ENCODE results near the gene GPC6. TPM values are rescaled to one million over a fixed set of nuclear protein-coding genes. Genes with fewer than 3 reads are reported as not detected.
A peak's percentile ranks its signal among the peaks of the same experiment; 100 is the strongest.

Gene GPC6
- polyA plus RNA-seq, 1 donor from 2014 or later: 9.0 TPM

DNA sequence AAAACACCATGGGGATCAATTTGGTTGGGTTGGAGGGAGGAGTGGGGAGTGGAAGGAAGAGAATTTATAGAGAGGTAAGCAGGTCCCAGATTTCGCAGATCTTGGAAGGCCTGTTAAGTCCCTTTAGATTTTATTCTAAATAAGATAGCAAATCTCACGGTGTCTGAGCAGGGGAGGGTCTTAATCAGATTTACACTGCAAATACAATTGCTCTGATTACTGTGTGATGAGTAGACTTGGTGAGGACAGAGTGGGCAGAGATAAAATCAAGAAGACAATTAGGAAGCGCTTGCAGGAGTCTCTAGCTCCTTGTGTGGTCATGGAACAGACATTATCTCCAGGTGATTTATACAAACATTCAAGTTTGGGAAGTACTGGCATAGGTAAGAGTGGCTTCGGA, 126.0 kb downstream of the GPC6 start:
- H3K4me3 ChIP-seq (ENCODE audit: low read length): no peak overlapping the region
- no peak overlapping the region for H3K27ac ChIP-seq (ENCODE audit: low read length)
- H3K9me2 ChIP-seq (ENCODE audit: insufficient read depth, low read length): no peaks in the 10 kb centered on the region
- H3K36me3 ChIP-seq (ENCODE audit: insufficient read depth, low read length): no peaks in the 10 kb centered on the region
- no peak overlapping the region for H2AFZ ChIP-seq (ENCODE audit: low read depth, low read length)
- H4K20me1 ChIP-seq (ENCODE audit: insufficient read depth): no peaks in the 10 kb centered on the region
- no peaks in the 10 kb centered on the region for H3F3A ChIP-seq (ENCODE audit: insufficient read depth, low read length, poor library complexity, severe bottlenecking)
- no peak overlapping the region for H3K4me2 ChIP-seq (ENCODE audit: low read length)
- H3K9ac ChIP-seq (ENCODE audit: low read length): no peak overlapping the region
- no peaks in the 10 kb centered on the region for H3K27me3 ChIP-seq (ENCODE audit: insufficient read depth, low read depth, low read length)
- no peaks in the 10 kb centered on the region for H3K9me3 ChIP-seq (ENCODE audit: low read length)
- H3K79me2 ChIP-seq (replicated peaks; ENCODE audit: insufficient read depth, low read length): peaks cover 4% of the 10 kb centered on the region
- TF ChIP-seq EZH2 (IDR thresholded peaks at IDR 0.05; ENCODE audit: borderline replicate concordance, insufficient read depth, low read length, poor library complexity, severe bottlenecking) (no peak), RAD21 (conservative IDR thresholded peaks at IDR 0.05) (no peak), TAF1 (IDR thresholded peaks at IDR 0.05; ENCODE audit: low read depth) (no peak), EP300 (conservative IDR thresholded peaks at IDR 0.05; ENCODE audit: poor library complexity, severe bottlenecking) (no peak), SMC3 (conservative IDR thresholded peaks at IDR 0.05; ENCODE audit: poor library complexity) (no peak), POLR2AphosphoS5 (IDR thresholded peaks at IDR 0.05) (no peak)
- TF ChIP-seq, protein P1, sequence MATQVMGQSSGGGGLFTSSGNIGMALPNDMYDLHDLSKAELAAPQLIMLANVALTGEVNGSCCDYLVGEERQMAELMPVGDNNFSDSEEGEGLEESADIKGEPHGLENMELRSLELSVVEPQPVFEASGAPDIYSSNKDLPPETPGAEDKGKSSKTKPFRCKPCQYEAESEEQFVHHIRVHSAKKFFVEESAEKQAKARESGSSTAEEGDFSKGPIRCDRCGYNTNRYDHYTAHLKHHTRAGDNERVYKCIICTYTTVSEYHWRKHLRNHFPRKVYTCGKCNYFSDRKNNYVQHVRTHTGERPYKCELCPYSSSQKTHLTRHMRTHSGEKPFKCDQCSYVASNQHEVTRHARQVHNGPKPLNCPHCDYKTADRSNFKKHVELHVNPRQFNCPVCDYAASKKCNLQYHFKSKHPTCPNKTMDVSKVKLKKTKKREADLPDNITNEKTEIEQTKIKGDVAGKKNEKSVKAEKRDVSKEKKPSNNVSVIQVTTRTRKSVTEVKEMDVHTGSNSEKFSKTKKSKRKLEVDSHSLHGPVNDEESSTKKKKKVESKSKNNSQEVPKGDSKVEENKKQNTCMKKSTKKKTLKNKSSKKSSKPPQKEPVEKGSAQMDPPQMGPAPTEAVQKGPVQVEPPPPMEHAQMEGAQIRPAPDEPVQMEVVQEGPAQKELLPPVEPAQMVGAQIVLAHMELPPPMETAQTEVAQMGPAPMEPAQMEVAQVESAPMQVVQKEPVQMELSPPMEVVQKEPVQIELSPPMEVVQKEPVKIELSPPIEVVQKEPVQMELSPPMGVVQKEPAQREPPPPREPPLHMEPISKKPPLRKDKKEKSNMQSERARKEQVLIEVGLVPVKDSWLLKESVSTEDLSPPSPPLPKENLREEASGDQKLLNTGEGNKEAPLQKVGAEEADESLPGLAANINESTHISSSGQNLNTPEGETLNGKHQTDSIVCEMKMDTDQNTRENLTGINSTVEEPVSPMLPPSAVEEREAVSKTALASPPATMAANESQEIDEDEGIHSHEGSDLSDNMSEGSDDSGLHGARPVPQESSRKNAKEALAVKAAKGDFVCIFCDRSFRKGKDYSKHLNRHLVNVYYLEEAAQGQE (IDR thresholded peaks at IDR 0.05; ENCODE audit: borderline replicate concordance): no peak
- TF ChIP-seq, protein P2, sequence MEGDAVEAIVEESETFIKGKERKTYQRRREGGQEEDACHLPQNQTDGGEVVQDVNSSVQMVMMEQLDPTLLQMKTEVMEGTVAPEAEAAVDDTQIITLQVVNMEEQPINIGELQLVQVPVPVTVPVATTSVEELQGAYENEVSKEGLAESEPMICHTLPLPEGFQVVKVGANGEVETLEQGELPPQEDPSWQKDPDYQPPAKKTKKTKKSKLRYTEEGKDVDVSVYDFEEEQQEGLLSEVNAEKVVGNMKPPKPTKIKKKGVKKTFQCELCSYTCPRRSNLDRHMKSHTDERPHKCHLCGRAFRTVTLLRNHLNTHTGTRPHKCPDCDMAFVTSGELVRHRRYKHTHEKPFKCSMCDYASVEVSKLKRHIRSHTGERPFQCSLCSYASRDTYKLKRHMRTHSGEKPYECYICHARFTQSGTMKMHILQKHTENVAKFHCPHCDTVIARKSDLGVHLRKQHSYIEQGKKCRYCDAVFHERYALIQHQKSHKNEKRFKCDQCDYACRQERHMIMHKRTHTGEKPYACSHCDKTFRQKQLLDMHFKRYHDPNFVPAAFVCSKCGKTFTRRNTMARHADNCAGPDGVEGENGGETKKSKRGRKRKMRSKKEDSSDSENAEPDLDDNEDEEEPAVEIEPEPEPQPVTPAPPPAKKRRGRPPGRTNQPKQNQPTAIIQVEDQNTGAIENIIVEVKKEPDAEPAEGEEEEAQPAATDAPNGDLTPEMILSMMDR (IDR thresholded peaks at IDR 0.05; ENCODE audit: poor library complexity, severe bottlenecking): no peak

DNA sequence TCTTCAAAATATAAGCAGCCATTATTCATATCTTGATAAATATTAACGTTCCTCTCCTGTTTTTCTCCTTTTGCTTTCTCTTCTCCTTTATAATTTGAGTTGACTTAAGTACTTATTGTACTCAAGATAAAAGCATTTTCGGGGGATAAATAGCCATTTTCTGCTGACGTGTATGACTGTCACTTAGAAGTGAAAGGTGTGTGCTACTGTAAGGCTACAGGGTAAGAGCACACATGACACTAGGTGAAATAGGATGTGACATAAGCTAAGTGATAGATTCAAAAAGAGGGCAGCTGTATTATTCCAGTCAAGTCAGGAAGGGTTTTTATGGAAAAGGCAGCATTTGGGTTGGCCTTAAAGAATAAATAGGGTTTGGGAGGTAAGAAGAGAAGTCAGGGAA, 128.5 kb downstream of the GPC6 start:
- Histone ChIP-seq H3K36me3 (ENCODE audit: insufficient read depth, low read length) (no peaks in the 10 kb centered on the region), H3K4me3 (ENCODE audit: low read length) (no peak overlapping the region), H2AFZ (ENCODE audit: low read depth, low read length) (no peak overlapping the region), H4K20me1 (ENCODE audit: insufficient read depth) (no peaks in the 10 kb centered on the region), H3K27ac (ENCODE audit: low read length) (peak overlapping the region; percentile 57), H3K79me2 (replicated peaks; ENCODE audit: insufficient read depth, low read length) (peaks cover 4% of the 10 kb centered on the region), H3F3A (ENCODE audit: insufficient read depth, low read length, poor library complexity, severe bottlenecking) (peaks cover 4% of the 10 kb centered on the region), H3K4me2 (ENCODE audit: low read length) (no peak overlapping the region), H3K9me3 (ENCODE audit: low read length) (no peaks in the 10 kb centered on the region), H3K9ac (ENCODE audit: low read length) (no peak overlapping the region), H3K9me2 (ENCODE audit: insufficient read depth, low read length) (no peaks in the 10 kb centered on the region), H3K27me3 (ENCODE audit: insufficient read depth, low read depth, low read length) (no peaks in the 10 kb centered on the region)
- TF ChIP-seq, protein P1 (IDR thresholded peaks at IDR 0.05; ENCODE audit: borderline replicate concordance): peak; percentile 17
- TF ChIP-seq POLR2AphosphoS5 (IDR thresholded peaks at IDR 0.05) (peak; percentile 78), EP300 (conservative IDR thresholded peaks at IDR 0.05; ENCODE audit: poor library complexity, severe bottlenecking) (peak; percentile 85)
- TF ChIP-seq, protein P2 (IDR thresholded peaks at IDR 0.05; ENCODE audit: poor library complexity, severe bottlenecking): no peak

Data from neural cell (in vitro differentiated cells).